ENCODE results near the gene HELZ2.

HELZ2 gene

DNA sequence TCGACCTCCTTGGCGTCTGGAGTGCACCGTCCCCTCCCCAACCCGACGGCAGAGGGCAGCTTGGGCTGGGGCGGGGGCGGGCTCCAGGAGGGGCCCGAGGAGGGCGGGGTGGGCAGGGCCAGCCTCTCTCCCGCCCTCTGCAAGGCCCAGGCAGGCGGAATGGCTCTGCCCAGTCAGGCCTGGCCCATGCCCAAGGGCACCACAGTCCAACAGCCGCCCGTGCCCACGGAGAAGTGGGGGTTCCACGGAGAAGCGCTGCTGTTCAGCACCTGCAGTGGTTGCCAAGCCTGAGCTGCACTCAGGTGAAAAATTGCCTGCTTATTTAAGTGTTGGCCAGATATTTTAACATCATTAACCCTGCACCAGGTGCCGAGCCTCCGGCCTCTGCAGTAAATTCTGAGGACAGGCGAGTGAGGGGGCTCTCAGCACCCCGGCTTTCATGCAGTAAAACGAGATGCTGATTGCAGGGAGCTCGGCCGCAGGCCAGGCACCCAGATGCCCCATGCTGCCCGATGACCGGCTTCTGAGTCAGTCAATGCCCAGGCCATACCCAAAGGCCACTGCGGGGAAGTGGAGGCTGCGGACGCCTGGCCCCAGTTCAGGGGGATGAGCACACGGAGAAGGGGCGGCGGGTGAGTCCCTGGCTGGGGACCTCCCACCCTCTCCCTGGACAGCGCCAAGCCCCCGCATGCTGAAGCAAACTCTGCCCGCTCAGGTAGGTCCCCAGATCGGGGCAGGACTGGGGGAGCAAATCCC, 26.1 kb downstream of the HELZ2 start, which contains the start of gene SRMS:
Gene SRMS, minus strand, starts transcription at position 25 of the 756 bp plus-strand sequence. CDS start 286 bp downstream, outside the sequence.
- no peak for DNase-seq (ENCODE audit: low read depth)

DNA sequence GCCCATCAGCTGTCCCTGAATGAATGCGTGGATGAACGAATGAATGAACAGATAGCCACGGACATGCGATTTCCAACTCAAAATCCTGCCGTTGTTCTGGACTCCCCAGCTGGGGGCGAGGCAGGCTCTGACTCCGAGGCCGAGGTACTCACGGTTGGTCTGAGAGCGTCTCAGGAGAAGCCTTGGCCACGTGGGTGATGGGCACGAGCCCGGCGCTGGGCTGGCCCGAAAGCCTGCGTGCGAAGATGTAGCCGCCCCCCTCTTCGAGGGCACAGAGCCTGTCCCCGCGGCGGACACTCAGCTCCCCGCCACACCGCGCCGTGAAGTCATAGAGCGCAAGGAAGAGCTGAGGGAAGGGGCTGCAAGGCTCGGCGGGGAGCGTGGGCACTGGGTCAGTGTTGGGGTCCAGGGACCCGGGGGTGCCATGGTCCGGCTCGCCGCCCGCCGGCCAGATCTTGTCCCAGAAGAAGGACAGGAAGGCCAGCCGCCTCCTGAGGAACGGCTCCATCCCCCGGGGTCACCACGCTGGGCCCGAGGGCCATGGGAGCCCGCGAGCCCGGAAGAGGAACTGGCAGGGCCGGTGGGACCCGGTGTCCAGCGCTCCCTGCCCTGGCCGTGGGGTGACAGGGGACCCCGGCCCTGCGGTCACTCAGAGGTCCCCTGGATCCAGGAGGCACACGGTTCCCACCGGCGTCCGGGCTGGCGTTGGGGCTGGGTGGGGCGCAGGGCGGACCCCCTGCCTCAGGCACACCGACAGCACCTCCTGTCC, 26.9 kb downstream of the HELZ2 start:
- H3K4me3 ChIP-seq (ENCODE audit: low read depth, low read length): no peak overlapping the region
- in situ Hi-C loops (cut with HindIII; ENCODE audit: low sequenced_read_pairs): no loop called here
- DNase-seq (ENCODE audit: low read depth): no peak
- TF ChIP-seq, protein P1, sequence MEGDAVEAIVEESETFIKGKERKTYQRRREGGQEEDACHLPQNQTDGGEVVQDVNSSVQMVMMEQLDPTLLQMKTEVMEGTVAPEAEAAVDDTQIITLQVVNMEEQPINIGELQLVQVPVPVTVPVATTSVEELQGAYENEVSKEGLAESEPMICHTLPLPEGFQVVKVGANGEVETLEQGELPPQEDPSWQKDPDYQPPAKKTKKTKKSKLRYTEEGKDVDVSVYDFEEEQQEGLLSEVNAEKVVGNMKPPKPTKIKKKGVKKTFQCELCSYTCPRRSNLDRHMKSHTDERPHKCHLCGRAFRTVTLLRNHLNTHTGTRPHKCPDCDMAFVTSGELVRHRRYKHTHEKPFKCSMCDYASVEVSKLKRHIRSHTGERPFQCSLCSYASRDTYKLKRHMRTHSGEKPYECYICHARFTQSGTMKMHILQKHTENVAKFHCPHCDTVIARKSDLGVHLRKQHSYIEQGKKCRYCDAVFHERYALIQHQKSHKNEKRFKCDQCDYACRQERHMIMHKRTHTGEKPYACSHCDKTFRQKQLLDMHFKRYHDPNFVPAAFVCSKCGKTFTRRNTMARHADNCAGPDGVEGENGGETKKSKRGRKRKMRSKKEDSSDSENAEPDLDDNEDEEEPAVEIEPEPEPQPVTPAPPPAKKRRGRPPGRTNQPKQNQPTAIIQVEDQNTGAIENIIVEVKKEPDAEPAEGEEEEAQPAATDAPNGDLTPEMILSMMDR (IDR thresholded peaks at IDR 0.05; ENCODE audit: low read depth, low read length, missing control alignments): no peak

More for the DNA sequence above, 26.1 kb downstream of the HELZ2 start, which contains the start of gene SRMS:
- in situ Hi-C loops (cut with HindIII; ENCODE audit: low sequenced_read_pairs): no loop called here
- TF ChIP-seq, protein P1 (IDR thresholded peaks at IDR 0.05; ENCODE audit: low read depth, low read length, missing control alignments): no peak
- no peak within 1 kb of the TSS for H3K4me3 ChIP-seq (ENCODE audit: low read depth, low read length)

GRCh38 chr20:63546256-63546955, 27.6 kb downstream of the HELZ2 start:
- TF ChIP-seq, protein P1 (IDR thresholded peaks at IDR 0.05; ENCODE audit: low read depth, low read length, missing control alignments): no peak
- no peak overlapping the region for H3K4me3 ChIP-seq (ENCODE audit: low read depth, low read length)
- in situ Hi-C loops (cut with HindIII; ENCODE audit: low sequenced_read_pairs): no loop called here
- DNase-seq (ENCODE audit: low read depth): no peak

GRCh38 chr20:63545814-63546213, 28.2 kb downstream of the HELZ2 start:
- TF ChIP-seq, protein P1 (IDR thresholded peaks at IDR 0.05; ENCODE audit: low read depth, low read length, missing control alignments): no peak
- H3K4me3 ChIP-seq (ENCODE audit: low read depth, low read length): no peak overlapping the region
- DNase-seq (ENCODE audit: low read depth): no peak
- in situ Hi-C loops (cut with HindIII; ENCODE audit: low sequenced_read_pairs): no loop called here

DNA sequence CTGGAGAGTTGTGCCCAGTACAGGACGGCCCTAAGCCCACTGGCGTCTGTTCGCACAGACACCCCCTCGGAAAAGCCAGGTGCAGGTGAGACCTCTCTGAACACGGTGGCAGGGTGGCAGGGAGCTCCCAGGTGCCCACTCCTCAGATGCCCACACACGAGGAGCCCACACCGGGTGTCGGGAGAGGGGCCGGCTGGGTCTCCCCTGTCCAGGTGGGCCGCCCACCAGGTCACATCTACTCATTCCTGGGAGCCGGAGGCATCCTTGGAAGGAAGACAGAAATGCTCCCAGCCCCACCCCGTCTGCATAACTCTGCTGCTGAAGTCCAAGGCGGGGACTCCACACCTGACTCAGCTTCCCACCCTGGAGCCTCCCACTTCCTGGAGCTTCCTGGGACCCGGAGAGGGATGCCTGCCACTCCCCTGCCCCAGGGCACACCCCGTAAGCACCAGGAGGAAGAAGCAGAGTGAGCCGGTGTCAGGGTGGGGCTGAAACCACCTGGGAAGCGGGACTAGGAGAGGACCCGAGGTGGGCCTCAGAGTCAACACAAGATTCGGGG, 29.0 kb downstream of the HELZ2 start:
- no peak for DNase-seq (ENCODE audit: low read depth)
- in situ Hi-C loops (cut with HindIII; ENCODE audit: low sequenced_read_pairs): no loop called here
- no peak overlapping the region for H3K4me3 ChIP-seq (ENCODE audit: low read depth, low read length)

More for the DNA sequence above, 29.0 kb downstream of the HELZ2 start:
- TF ChIP-seq, protein P1 (IDR thresholded peaks at IDR 0.05; ENCODE audit: low read depth, low read length, missing control alignments): no peak
